Central memory CD8-positive, alpha-beta T cell (primary cell): ENCODE data around the gene GALC.

Source experiments
- ATAC-seq: fragments of 150-1000 bp; cut with Tn5 transposase; replicated peaks from 2 replicates; pipeline ENCODE4 v1.10.0; 2022; ENCODE audit warnings: mild to moderate bottlenecking, moderate FRiP score, moderate number of reproducible peaks; ENCODE audit not compliant: poor library complexity, severe bottlenecking; ENCODE audit errors: extremely low read depth
- DNase-seq, 2 donors: peaks; one replicate each; pipeline ENCODE4 v3.0.0; 2021; ENCODE audit warnings: low spot score in 2 of 2
- H3K27ac Mint-ChIP-seq: one replicate; pipeline ENCODE4 v1.8.0; 2022; ENCODE audit warnings: low read depth, mild to moderate bottlenecking, moderate library complexity, mixed read lengths
- H3K27me3 Mint-ChIP-seq: one replicate; pipeline ENCODE4 v1.8.0; 2022; ENCODE audit warnings: mixed read lengths
- H3K36me3 Mint-ChIP-seq: one replicate; pipeline ENCODE4 v1.8.0; 2022; ENCODE audit warnings: mild to moderate bottlenecking, moderate library complexity, mixed read lengths; ENCODE audit not compliant: insufficient read depth
- H3K4me1 Mint-ChIP-seq: one replicate; pipeline ENCODE4 v1.8.0; 2022; ENCODE audit warnings: mixed read lengths
- H3K4me3 Mint-ChIP-seq: one replicate; pipeline ENCODE4 v1.8.0; 2022; ENCODE audit warnings: mild to moderate bottlenecking, moderate library complexity, mixed read lengths
- H3K9me3 Mint-ChIP-seq: one replicate; pipeline ENCODE4 v1.8.0; 2022; ENCODE audit warnings: mixed read lengths

The GALC gene

DNA sequence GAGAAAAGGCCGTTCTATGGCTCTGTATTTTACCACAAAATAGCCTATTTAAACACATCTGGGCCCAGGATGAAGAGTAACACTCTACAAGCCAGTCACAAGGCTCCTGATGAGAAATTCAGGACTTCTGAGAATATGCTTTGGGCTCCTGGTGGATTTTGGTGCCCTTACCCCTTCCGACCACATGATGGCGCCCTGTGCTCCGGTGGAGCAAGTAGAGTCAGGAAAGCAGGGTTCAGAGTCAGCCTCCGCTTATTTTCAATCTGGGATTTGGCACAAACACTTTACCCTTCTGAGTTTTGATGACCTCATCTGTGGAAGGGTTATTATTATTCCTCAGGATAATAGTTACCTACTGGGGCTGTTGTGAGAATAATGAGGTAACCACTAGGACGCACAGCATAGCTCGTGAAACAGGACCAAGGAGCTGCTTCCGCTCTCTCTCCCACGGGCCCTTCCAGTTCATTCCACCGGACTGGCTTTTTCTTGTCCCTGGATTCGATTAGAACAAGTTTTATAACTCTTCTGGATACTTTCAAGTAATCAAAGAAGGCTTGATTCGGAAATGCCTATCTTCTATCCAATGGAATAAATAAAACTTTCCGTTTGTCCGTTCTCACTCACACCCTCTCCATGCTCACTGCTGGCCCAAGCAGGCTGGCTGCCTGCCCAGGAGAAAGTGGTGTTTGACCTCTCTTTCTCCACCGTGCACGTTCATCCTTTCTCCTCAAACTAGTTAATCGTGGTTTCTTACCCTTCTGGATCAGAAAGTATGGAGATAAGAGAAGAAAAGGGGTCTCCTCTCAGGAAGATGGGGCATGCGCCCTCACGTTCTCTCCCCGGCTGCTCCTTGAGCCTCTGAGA is 104.6 kb downstream of the GALC start:
- no peak for DNase-seq
- no peak overlapping the region for H3K4me3 Mint-ChIP-seq
- no peaks in the 10 kb centered on the region for H3K36me3 Mint-ChIP-seq

DNA sequence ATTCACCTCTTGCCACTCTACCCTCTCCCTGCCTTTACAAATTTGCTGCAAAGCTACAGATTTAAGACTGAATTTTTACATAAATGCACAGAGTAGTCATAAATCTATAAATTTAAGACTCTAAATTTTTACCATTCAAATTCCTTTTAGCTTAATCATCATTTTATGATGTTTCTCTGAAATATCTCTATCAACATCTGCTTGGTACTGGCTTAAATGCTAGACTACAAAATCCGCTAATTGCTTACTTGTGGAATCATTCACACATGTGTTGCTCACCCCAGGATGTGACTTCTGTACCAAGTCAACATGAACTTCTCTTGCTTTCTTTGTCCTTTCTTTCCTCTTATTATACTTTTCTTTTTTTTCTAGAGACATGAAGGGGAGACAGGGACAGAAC is 109.2 kb downstream of the GALC start:
- DNase-seq = no peak
- Mint-ChIP-seq H3K4me1 (no peaks in the 10 kb centered on the region), H3K27me3 (peaks cover 73% of the 10 kb centered on the region), H3K36me3 (no peaks in the 10 kb centered on the region), H3K4me3 (no peak overlapping the region), H3K27ac (no peak overlapping the region), H3K9me3 (no peaks in the 10 kb centered on the region)
- no peak for ATAC-seq

More for the DNA sequence above, 104.6 kb downstream of the GALC start:
- Mint-ChIP-seq H3K27me3 (peaks cover 39% of the 10 kb centered on the region), H3K9me3 (no peaks in the 10 kb centered on the region), H3K27ac (no peak overlapping the region), H3K4me1 (no peaks in the 10 kb centered on the region)
- no peak for ATAC-seq
